ENCODE measurements around the gene AKAP1.

GRCh38 chr17:57075193-57075592 is 9.9 kb upstream of the AKAP1 start:
- TF ChIP-seq CTCF (IDR thresholded peaks at IDR 0.05) (no peak), ZFX (IDR thresholded peaks at IDR 0.05; ENCODE audit: borderline replicate concordance) (no peak)
